Choroid plexus epithelial cell (primary cell): ENCODE results near the gene NPM1.

ENCODE experiments used
- DNase-seq: peaks from one replicate; pipeline ENCODE4 v3.0.0-alpha.2; 2010; ENCODE audit warnings: low read depth
- H3K4me3 ChIP-seq: 2 replicates; pipeline ENCODE4 v1.5.1; 2011; ENCODE audit warnings: low read depth, mild to moderate bottlenecking, control low read depth, low read length, moderate library complexity
- TF ChIP-seq, protein P1 (sequence below): conservative IDR thresholded peaks from 2 replicates; pipeline ENCODE4 v1.5.1; 2011; ENCODE audit warnings: low read depth, mild to moderate bottlenecking, control low read depth, inconsistent platforms, low read length, moderate library complexity

Gene NPM1

DNA sequence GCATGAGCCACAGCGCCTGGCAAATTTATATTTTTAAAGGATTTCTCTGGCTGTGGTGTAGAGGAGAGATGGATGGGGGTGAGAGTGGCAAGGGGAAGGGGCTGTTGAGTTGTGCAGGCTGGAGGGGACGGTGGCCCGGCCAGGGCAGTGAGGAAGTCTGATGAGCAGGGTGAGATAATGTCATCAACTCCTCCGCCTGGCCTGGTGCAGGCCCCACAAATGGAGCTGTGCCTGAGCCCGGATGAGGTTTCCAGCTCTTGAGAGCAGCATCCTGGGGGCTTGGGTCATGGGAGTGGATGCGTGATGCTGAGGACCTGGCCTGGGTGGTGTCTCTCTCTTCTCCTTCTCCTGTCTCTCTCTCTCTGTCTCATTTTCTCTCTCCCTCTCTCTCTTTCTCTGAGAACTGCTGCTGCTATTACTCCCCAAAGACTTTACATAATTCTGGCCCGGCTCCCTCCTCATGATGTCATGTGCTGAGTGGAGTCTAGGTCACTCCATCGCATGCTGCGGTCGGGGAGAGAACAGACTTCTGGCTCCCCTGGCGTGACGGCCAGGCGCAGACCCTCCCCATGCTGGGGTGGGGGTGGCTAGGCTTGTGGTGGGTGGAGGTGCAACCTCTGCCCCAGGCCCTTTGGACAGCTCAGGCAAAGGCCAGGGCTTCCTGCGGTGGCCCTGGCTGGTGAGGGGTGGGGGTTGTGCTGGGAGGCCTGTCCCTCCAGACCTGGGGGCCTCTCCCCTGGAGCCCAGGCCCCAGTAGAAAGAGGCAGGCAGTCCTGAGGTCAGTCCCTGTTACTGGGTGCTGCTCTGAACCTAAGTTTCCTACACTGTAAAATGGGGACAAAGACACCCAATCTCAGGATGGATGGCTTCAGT lies 58.2 kb downstream of the NPM1 start:
- TF ChIP-seq, protein P1, sequence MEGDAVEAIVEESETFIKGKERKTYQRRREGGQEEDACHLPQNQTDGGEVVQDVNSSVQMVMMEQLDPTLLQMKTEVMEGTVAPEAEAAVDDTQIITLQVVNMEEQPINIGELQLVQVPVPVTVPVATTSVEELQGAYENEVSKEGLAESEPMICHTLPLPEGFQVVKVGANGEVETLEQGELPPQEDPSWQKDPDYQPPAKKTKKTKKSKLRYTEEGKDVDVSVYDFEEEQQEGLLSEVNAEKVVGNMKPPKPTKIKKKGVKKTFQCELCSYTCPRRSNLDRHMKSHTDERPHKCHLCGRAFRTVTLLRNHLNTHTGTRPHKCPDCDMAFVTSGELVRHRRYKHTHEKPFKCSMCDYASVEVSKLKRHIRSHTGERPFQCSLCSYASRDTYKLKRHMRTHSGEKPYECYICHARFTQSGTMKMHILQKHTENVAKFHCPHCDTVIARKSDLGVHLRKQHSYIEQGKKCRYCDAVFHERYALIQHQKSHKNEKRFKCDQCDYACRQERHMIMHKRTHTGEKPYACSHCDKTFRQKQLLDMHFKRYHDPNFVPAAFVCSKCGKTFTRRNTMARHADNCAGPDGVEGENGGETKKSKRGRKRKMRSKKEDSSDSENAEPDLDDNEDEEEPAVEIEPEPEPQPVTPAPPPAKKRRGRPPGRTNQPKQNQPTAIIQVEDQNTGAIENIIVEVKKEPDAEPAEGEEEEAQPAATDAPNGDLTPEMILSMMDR = no peak
- DNase-seq = peak; percentile 90
- no peak overlapping the region for H3K4me3 ChIP-seq

DNA sequence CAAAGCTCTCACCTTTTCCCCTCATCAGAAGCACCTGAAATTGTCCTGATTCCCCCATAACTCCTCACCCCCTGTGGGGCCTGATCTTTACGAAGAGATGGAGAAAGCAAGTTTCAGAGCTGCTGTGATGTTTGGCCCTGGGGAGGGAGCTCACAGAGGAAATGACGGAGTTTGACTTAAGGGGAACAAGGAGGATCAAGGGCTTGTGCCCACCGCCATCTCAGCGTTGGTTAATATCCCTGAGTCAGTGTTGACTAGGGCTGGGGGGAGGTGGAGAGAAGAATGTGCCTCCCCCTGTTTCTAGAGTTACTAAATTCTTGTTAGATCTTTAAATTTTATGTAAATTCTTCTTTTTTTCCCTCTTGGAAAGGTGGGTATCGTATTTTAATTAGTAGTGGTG lies 59.6 kb downstream of the NPM1 start:
- TF ChIP-seq, protein P1 = no peak
- no peak overlapping the region for H3K4me3 ChIP-seq
- DNase-seq = no peak

DNA sequence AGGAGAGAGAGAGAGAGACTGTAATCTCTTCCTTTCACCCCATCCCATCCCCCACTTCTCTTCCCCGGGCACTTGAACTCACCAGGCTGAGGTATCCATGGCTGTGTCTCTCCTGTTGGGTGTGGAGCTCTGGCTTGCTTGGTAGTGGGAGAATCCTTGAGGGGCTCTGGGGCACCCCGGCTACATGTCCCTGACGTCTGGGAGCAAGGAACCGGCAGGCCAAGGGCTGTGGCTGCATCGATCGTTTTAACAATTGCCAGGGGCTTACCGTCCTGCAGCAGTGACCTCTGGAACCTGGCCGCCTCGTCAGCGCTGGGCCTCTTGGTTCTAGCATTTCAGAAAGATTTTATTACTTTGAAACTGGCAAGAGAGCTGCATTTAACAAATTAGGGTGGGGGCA lies 61.8 kb downstream of the NPM1 start:
- no peak for DNase-seq
- TF ChIP-seq, protein P1 = no peak
- no peak overlapping the region for H3K4me3 ChIP-seq

DNA sequence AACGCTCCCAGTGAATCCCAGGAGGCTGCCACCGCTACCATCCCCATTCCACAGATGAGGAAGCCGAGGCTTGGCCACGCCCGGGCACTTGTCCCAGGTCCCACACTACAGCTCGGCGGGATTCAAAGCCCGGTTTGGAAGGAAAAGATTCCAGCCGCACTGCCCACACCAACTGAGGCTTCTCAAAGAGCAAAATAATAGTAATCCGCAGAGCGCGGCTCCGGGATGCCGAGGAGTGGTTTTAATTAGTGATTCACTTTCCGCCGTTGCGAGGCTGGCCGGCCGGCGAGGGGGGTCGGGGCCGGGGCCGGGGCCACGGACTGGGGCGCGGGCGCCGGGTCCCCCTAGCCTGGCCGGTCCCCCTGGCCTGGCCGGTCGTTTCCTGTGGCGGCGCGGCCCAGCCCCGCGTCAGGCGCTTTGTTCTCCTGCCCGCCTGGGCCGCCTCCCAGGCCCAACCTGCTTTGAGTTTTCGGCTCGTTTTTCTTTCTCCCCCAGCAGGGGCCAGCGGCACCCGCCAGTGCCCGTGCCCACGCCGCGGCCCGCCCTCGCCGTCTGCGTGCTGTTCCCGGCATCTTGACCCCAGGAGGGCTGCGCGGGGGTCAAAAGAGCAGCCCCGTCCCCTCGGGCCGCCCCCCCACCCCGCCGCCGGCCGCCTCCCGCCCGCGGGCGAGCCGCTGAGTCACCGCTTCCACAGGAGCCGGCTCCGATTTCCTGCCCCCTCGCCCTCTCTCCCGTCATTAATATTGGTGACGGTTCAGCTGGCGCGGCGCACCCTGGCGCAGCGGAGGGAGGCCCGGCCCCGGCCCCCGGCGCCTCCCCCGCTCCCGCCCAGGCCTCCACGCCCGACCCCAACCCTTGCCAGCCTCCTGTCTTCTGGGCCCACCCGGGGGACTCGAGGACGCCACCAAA lies 63.0 kb downstream of the NPM1 start:
- H3K4me3 ChIP-seq = peak overlapping the region; percentile 55
- DNase-seq = peak; percentile 67
- TF ChIP-seq, protein P1 = no peak

DNA sequence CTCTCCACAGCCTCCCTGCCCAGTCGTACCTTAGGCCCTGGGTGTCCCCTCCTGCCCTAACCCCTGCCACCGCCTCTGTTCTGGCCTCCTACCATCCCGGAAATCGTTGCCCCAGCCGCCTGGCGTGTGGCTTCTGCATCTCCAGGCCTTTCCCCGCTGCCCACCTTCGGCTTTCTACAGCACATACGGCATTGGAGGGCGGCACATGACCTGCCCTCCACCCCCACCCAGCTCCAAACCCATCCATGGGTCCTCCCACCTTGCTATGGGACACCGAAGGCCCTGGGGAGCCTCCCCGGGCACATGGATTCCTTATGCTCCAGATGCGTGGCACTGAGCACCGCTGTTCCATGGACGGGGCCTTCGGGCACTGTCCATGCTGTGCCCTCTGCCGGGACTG lies 63.8 kb downstream of the NPM1 start:
- TF ChIP-seq, protein P1 = no peak
- no peak for DNase-seq
- H3K4me3 ChIP-seq = no peak overlapping the region

DNA sequence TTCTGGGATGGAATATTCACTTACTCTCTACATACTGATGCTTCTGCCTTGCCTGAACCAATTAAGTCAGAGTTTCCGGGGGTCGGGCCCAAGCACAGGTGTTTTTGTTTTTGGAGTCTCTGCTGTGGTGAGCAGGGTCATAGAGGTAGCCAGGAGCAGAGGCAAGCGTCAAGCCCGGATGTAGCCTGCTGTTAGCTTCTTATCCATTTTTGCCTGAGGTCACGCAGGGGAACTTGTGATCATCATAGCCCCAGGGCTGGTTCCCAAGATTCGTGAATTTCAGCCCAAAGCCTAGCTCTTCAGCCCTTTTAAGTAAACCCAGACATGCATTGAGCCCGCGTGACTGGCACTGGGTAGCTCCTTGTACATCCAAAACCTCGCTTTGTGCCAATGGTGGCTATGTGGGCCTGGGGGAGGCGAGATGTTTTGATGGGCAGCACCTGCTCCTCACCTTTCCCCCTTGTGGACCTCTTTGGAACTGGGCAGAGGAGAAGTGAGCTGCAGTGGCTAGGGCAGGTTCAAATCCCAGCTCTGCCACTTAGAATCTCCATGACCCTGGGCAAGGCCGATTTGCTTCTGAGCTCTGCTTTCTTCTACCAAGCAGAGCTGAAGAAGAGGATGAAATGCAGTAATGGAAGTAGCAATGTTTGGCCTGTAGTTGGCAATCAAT lies 65.5 kb downstream of the NPM1 start:
- TF ChIP-seq, protein P1 = no peak
- DNase-seq = no peak
- H3K4me3 ChIP-seq = no peak overlapping the region
